ENCODE measurements around the gene CCDC144A. TPM values are rescaled to one million over a fixed set of nuclear protein-coding genes. Genes with fewer than 3 reads are reported as not detected.
"Not testable (repeated sequence)": the region's sequence is repeated elsewhere in the genome, so short reads cannot be mapped to it uniquely, and the experiment has no call there.

Gene CCDC144A
- total RNA-seq, 1 donor from 2014 or later = 2.5 TPM

DNA sequence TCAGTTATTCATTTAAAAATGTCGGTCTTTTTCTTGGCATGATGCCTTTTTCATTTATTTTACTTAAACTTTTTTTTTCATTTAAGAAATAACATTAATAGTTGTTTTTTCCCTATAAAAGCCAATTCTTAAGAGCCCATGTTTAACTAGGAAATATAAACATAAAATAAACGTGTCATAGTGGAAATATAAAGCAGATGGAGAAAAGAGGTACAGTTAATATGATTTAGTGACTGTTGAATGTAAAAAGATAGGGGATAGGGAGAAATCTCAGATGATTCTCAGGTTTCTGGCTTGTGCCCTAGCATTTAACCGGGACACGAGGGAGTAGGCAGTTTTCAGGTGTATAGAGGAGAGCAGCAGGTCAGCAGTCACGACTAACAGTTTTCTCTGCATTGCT lies 7.6 kb downstream of the CCDC144A start:
- H3K4me1 ChIP-seq; H3K36me3 ChIP-seq; H3K9me3 ChIP-seq; H3K27ac ChIP-seq; DNase-seq (ENCODE audit: extremely low spot score in 2 of 2); H3K4me3 ChIP-seq; intact Hi-C loops (cut with DNase I); H3K27me3 ChIP-seq: not testable (repeated sequence)

DNA sequence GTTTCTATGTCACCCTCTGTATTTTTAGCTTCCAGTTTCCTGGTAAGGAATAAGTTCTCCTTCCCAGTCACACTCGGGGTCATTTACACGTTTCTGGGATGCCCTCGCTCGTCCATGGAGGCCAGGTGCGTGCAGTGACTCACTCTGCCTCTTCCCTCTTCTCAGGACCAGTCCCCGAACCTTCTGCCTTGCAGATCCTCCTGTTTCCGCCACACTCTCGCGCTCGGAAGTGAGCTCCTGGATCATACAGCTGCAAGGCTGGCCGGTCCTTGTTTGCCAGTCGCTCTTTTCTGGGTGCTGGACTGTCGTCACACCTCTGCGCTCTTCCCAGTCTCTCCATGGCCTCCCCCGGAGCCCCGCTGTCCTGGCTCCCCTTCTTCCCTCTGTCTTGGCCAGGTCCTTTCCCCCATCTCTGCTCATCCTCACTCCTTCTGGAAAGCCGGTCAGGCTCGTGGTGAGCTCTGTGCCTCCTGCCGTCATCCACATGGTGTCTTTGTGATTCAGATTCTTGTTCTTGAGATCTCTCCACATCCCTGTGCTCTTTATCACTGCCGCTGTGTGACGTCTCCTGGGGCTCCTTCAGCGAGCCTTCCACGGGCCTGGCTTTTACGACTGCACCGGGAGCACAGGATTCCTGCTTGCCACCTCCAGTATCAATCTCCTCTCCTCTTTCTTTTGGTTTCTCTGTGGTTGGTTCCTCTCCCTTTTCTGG lies 55.6 kb downstream of the CCDC144A start:
- intact Hi-C loops (cut with DNase I); H3K9me3 ChIP-seq; H3K27me3 ChIP-seq; H3K4me3 ChIP-seq; H3K27ac ChIP-seq; H3K36me3 ChIP-seq; DNase-seq (ENCODE audit: extremely low spot score in 2 of 2); H3K4me1 ChIP-seq: not testable (repeated sequence)

DNA sequence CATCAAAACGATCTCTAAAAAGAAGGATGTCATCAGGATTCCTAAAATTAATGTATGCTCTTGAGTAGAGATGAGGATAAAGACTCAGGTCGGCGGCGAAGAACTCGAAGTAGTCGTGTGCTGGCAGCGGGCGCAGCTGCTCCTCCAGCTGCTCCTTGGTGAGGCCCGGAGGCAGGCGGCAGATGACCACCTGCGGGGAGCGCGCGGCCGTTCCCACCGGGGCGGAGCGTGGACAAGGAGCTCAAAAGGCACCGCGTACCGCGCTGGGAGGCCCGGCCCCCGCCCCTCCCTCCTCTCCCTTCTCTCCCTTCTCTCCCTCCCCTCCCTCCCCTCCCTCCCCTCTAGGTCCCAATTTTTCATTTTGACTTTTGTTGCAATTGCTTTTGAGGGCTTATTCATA lies 56.5 kb downstream of the CCDC144A start:
- not testable (repeated sequence) for H3K27ac ChIP-seq; DNase-seq (ENCODE audit: extremely low spot score in 2 of 2)

DNA sequence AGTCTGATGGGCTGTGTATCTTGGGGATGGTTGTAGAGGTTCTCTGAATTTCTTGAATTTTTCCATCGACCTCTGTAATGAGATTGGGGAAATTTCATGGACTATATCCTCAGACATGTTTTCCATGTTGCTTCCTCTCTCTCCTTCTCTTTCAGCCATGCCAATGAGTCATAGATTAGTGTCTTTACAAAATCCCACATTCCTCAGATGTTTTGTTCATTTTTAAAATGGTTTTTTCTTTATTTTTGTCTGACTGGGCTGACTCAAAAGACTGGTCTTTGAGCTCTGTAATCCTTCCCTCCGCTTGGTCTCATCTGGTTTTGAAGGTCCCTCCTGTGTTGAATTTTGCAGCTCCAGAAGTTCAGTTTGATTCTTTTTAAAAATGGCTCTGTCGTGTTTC lies 60.5 kb downstream of the CCDC144A start:
- DNase-seq (ENCODE audit: extremely low spot score in 2 of 2); H3K27me3 ChIP-seq; H3K4me3 ChIP-seq; H3K9me3 ChIP-seq; intact Hi-C loops (cut with DNase I); H3K36me3 ChIP-seq; H3K4me1 ChIP-seq; H3K27ac ChIP-seq: not testable (repeated sequence)

More for the DNA sequence above, 56.5 kb downstream of the CCDC144A start:
- H3K4me1 ChIP-seq; H3K36me3 ChIP-seq; H3K9me3 ChIP-seq; intact Hi-C loops (cut with DNase I); H3K27me3 ChIP-seq; H3K4me3 ChIP-seq: not testable (repeated sequence)

DNA sequence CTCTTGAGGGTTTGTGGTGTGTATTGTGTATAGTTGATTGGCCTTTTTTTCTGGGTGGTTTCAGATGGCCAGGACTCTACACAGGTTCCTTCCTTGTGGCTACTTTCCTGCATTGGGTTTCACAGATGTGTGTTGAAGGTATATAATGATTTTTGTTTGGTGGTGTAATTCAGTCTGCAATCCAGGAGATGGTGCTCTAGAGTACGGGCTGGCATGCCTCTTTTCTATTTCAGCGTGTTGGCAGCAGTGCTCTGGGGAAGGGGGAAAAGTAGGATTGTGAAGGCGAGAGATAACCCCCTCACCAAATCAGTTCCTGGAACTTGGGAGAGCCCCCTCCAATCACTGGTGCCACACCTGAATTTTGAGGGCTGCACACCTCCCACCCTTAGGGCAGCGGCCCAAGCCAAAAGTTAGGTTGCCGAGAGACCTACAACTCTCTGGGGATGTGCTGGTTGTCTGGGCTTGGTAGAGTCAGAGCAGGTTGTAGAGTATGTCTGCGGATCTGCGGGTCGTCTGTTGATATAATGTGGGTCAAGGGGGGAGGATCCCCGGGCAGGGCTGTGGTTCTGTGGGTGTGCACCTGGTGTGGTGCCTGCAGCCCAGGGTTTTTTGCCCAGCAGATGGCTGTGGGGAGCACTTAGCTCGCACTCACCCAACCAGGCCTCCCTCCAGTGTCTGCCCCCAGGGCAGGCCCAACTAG lies 61.3 kb downstream of the CCDC144A start:
- H3K27me3 ChIP-seq; H3K9me3 ChIP-seq; intact Hi-C loops (cut with DNase I); H3K4me1 ChIP-seq; H3K4me3 ChIP-seq; H3K27ac ChIP-seq; H3K36me3 ChIP-seq; DNase-seq (ENCODE audit: extremely low spot score in 2 of 2): not testable (repeated sequence)

DNA sequence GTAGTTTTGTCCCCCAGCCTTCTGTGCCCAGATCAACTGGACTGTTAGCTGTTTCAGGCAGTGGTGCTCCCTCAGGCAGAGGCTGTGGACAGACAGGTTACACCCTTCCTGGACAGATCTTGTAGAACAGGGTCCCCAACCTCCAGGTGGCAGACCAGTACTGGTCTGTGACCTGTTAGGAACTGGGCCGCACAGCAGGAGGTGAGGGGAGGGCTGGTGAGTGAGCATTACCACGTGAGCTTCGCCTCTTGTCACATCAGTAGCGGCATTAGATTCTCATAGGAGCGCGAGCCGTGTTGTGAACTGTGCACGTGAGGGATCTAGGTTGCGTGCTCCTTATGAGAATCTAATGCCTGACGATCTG lies 61.9 kb downstream of the CCDC144A start:
- DNase-seq (ENCODE audit: extremely low spot score in 2 of 2); intact Hi-C loops (cut with DNase I); H3K36me3 ChIP-seq; H3K4me1 ChIP-seq; H3K27me3 ChIP-seq; H3K27ac ChIP-seq; H3K9me3 ChIP-seq; H3K4me3 ChIP-seq: not testable (repeated sequence)

DNA sequence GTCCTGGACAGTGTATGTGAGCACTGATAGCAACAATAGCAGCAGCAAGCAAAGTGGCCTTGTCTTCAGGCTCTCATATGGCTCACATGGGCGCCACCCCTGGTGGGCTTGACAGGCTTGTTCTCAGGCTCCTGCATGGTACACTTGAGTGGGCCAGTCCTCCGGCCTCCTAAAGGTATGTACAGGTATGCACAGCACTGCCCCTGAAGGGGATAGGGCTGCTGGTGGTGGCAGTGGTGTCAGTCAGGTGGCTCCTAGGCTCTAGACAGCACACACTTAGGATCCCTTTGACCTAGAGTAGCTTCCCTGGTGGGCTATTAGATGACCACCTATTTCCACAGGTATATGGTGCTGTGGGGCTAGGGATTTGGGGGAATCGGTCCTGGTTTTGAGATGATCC lies 67.5 kb downstream of the CCDC144A start:
- H3K9me3 ChIP-seq; intact Hi-C loops (cut with DNase I); H3K4me1 ChIP-seq; H3K27ac ChIP-seq; H3K36me3 ChIP-seq; H3K4me3 ChIP-seq; DNase-seq (ENCODE audit: extremely low spot score in 2 of 2); H3K27me3 ChIP-seq: not testable (repeated sequence)

DNA sequence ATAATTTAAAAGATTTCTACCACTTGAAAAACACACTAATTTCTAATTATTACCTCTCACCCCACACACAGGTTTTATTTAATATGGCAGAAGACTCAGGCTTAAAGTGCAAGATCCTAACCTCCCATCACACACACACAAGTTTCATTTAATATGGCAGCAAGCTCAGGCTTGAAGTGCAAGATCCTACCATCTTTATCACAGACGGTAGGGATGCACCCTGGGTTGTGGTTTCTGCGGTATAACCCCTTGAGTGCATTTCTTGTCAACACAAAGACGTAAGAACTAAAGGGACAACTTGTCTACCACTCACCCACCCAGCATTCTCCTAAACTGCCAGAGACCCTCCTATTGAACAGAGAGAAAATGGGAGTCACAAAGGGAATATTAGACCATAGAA lies 68.1 kb downstream of the CCDC144A start:
- H3K36me3 ChIP-seq; intact Hi-C loops (cut with DNase I); H3K4me1 ChIP-seq; H3K27ac ChIP-seq; H3K27me3 ChIP-seq; DNase-seq (ENCODE audit: extremely low spot score in 2 of 2); H3K4me3 ChIP-seq; H3K9me3 ChIP-seq: not testable (repeated sequence)

DNA sequence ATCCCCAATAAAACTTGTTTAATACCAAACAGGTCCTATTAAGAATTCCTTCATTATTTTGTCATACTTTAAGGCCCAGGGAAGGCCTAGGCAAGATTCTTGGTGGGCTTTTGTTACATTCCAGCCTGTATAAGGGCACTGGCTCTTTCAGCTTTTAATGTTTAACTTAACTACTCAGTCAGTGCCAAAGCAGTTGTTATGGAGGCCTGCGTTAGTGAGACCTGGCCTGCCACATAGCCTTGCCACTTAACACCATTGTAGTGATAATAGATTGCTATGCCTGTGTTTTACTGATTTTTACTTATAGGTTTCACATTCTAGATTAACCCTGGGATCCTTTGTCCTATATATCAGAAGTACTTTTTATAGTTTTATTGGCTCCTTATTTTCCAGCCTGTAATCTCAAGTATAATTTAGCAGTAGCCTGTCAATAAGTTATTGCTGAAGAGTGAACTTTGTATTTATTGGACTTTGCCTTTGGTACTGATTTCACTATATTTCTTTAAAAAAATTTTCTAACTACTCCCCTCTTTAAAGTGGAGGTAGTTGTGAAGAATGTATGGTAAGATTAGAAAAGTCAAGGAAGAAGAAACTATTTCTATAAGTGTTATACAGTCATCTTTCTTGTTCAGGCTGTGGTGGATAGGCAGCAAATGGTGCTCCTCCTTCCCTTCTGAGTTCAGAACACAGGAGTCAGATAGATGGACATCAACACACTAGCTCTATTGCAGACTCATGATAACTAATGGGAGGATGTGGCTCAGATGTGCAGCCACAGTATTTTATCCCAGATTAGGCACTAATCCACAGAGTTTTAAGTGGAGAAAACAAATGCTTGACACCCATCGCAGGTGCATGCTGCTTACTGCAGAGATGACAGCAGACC lies 78.5 kb downstream of the CCDC144A start:
- H3K27me3 ChIP-seq; H3K36me3 ChIP-seq; H3K4me1 ChIP-seq; H3K9me3 ChIP-seq; H3K27ac ChIP-seq; intact Hi-C loops (cut with DNase I); DNase-seq (ENCODE audit: extremely low spot score in 2 of 2); H3K4me3 ChIP-seq: not testable (repeated sequence)

DNA sequence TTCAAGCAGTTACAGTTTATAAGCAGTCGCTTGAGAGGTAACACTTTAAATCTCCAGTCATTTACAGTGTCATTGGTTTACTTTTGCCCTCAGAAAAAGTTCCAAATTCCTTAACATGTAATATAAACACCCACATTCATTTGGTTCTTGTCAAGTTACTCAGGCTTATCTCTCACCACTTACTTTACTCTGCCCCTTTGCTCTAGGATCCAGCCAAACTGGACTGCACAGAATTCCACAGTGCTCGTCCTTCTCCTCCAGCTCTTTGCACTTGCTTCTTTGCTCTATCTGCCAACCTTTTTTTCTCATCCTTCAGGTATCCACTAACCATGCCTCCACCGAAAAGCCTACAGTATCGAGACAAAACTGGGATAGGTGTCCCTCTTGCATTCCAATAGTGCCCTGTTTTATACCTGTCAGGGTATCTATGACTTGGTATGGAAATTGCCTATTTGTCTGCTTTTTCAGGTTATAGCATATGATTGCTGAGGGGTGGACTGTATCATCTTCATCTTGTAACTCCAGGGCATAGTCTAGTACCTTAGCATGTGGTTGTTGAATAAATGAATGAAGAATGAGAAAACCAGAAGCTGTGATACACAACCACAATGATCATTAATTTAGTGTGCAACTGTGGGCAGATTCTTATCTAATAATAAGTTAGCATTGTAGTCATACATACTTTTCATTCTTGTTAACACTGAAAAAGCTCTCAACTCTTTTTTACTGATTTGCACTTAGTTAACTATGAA lies 82.5 kb downstream of the CCDC144A start:
- H3K9me3 ChIP-seq; H3K27me3 ChIP-seq; DNase-seq (ENCODE audit: extremely low spot score in 2 of 2); intact Hi-C loops (cut with DNase I); H3K4me1 ChIP-seq; H3K27ac ChIP-seq; H3K36me3 ChIP-seq; H3K4me3 ChIP-seq: not testable (repeated sequence)

DNA sequence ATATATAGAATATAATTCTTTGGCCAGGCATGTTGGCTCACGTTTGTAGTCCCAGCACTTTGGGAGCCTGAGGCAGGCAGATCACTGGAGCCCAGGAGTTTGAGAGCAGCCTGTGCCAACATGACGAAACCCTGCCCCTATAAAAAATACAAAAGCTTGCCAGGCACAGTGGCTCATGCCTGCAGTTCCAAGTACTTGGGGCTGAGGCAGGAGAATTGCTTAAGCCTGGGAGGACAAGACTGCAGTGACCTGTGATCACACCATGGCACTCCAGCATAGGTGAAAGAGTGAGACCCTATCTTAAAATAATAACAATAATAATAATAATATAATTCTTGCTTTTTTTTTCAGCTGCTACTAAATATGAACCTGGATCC lies 83.1 kb downstream of the CCDC144A start:
- H3K27me3 ChIP-seq; H3K4me1 ChIP-seq; intact Hi-C loops (cut with DNase I); H3K9me3 ChIP-seq; DNase-seq (ENCODE audit: extremely low spot score in 2 of 2); H3K36me3 ChIP-seq; H3K4me3 ChIP-seq; H3K27ac ChIP-seq: not testable (repeated sequence)

DNA sequence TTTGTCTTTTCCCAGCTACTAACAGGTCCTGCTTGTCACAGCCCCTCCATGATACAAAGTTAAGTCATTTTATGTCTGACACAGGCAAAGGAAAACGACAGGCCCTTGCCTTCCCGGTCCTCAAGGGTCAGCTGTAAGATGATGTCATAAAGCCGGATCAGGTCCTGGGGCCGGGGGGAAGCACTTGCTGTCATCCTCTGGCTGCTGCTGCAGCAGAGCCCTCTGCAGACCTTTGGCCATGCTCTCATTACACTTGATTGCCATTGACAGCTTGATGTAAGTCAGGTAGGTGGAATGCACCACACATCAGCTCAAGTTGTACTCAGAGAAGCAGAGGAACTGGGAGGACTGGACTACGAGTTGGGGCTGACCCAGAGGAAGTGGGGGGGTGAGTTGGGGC lies 97.8 kb downstream of the CCDC144A start:
- H3K4me3 ChIP-seq; H3K9me3 ChIP-seq; DNase-seq (ENCODE audit: extremely low spot score in 2 of 2); H3K4me1 ChIP-seq; H3K27me3 ChIP-seq; H3K27ac ChIP-seq; H3K36me3 ChIP-seq; intact Hi-C loops (cut with DNase I): not testable (repeated sequence)

DNA sequence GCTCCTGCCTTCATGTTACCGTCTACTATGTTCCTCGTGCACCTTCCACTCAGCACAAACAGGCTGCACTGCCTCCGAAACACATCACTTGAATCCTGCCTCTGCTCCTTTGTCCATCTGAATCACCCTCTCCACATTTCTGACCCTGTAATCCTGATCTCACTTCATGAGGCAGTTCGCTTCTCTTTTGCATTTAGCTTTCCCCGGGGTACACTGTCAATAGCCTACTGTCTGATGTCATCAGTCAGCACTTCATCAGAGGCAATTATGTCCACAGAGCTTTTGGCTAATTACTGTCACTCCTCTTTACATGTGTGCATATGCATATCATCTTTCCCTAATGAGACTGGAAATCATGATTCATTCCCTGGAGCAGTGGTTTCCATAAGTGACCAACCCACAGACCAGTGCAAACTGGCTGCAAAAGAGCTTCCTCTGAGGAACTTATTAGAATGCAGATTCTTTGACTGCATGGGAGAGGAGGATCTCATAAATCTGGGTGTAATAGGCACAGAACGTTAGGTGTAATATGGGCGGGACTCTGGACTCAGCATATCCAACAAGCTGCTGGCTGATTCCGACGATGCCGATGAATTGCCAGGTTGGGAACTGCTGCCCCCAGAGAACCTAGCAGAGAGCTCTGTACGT lies 99.0 kb downstream of the CCDC144A start:
- H3K9me3 ChIP-seq; DNase-seq (ENCODE audit: extremely low spot score in 2 of 2); intact Hi-C loops (cut with DNase I); H3K27me3 ChIP-seq; H3K27ac ChIP-seq; H3K4me3 ChIP-seq; H3K4me1 ChIP-seq; H3K36me3 ChIP-seq: not testable (repeated sequence)
